ENCODE results near the gene UBTF.
A peak's percentile ranks its signal among the peaks of the same experiment; 100 is the strongest.

UBTF gene

DNA sequence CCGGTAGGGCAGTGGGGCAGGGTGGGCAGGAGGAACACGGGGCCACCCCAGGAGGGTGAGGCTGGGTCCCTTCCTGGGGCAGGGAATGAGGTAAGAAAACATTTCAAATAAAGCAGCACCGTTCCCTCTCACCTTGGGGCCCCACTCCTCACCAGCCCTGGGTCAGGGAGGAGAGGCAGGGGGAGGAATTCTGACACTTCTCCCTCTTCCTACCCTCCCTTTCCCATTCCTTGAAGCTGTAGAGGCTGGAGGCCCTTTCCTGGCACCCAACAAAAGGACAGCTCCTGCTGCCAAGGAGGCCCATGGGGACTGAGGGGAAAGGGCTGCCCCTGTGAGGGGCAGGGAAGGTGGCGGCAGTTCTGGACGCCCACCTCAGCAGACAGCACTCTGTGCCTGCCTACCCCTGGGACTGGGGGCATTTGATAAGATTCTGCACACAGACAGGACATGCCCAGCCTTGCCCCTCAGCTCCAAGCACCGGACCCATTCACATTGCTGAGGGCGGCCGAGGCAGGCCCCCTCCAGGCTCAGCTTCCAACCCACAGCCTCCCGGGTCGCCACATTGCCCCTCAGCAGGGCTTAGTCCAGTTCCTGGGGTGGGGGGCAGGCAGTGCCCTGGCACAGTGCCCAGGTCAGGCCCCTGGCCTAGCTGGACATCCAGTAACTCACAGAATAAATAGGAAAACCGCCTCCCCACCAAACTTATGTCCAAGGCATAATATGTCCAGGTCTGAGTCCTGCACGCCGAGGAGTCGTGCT is 26.0 kb downstream of the UBTF start:
- DNase-seq = no peak

DNA sequence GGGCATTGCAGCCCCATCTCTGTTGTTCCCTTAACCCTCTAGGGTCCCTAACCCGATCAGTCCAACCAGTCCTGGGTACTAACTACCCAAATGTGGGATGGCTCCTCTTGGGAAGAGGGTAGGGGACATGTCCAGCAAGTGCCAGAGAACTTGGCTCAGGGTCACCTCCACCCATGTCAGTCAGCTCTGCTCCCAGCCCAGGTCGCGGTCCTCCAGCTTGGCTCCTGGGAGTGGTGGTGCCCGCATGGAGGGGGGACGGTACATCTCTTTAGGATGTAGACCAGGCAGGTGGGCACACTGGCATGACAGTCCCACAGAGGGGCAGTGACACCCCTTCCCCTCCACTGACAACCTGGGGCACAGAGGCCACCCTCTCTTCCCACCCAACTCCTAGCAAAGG is 26.7 kb downstream of the UBTF start:
- DNase-seq = no peak

DNA sequence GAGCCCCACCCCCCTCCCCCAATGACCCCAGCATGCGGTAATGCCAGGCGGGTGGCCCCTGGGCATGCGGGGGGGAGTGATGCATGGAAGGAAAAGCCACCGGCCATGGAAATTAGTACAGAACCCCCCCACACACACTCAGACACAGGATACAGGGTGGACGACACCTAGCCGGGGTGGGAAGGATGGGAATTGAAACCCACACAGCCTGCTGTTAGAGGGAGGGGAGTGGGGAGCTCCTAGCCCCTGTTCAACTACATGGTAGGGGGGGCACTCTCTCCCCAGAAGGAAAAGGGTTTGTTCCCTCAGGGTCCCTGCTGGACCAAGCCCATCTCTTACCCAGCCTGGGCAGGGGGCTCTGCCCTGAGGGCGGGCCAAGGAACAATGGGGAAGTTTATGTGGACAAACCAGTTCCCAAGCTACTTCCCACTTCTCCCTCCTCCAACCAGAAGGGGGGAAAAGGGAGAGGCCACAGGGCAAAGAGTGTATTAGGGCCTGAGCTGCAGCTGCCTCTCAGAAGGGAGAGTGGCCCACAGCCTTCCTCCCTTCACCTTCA is 27.5 kb downstream of the UBTF start:
- DNase-seq = no peak

DNA sequence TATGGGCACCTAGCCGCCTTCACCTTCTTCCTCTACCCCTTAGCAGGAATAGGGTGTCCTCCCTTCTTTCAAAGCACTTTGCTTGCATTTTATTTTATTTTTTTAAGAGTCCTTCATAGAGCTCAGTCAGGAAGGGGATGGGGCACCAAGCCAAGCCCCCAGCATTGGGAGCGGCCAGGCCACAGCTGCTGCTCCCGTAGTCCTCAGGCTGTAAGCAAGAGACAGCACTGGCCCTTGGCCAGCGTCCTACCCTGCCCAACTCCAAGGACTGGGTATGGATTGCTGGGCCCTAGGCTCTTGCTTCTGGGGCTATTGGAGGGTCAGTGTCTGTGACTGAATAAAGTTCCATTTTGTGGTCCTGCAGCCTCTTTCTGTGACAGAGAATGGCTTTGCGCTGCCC is 28.1 kb downstream of the UBTF start:
- no peak for DNase-seq

DNA sequence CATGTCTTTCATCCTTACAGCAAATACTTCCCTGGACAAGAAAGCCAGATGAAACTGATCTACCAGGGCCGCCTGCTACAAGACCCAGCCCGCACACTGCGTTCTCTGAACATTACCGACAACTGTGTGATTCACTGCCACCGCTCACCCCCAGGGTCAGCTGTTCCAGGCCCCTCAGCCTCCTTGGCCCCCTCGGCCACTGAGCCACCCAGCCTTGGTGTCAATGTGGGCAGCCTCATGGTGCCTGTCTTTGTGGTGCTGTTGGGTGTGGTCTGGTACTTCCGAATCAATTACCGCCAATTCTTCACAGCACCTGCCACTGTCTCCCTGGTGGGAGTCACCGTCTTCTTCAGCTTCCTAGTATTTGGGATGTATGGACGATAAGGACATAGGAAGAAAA is 29.0 kb downstream of the UBTF start:
- no peak for DNase-seq

DNA sequence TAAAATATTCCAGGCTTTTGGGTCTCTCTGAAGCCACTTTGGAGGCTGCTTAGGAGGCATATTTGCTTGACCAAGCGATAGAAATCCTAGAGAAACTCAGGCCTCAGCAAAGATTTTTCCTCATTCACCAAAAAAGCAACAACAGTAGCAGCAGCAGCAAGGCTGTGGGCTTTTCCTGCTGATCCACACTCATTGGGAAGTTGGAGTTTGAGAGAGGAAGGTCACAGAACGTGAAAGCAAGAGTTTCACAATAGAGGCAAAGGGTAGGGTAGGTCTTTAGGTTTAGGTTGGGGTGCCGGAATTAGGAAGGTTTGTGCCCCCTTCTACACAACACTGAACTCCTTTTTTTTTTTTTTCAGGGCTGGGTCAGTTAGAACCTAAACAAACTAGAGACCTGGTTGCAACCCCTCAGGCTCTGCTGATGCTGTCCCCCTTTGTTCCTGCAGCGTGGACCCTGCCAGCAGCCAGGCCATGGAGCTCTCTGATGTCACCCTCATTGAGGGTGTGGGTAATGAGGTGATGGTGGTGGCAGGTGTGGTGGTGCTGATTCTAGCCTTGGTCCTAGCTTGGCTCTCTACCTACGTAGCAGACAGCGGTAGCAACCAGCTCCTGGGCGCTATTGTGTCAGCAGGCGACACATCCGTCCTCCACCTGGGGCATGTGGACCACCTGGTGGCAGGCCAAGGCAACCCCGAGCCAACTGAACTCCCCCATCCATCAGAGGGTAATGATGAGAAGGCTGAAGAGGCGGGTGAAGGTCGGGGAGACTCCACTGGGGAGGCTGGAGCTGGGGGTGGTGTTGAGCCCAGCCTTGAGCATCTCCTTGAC is 30.7 kb downstream of the UBTF start:
- no peak for DNase-seq

DNA sequence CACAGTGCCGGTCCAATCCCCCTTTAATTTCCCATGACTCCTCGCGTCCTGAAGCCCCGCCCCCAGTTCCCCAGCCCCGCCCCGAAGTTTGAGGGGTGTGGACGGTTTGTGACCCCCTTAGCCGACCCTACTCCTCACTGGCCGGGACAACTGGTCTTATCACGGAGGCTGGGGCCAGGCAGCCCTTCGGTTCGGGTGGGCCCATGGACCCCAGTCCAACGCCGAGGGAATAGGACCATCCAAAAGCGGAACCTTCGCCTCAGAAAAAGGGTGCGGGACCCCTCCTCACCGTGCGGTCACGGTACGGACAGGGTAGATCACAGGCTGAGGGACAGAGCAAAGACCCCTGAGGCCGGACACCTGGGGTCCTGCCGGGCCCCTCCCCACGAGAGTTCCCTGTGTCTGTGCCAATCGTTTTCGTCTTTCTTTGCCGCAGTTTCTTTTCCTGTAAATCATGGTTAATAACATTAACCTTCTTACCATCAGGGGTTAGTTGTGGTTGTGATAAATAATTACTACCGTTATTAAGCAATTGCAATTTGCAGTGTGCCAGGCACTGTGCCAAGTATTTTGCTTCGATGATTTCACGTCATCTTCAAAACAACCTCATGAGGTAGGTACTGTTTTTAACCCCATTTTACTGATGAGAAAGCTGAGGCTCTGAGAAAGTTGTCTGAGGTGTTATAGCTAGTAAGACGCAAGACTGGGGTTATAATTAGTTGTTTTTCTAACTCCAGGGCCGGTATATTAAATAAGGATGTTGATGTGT is 32.2 kb downstream of the UBTF start:
- DNase-seq = peak; percentile 30

DNA sequence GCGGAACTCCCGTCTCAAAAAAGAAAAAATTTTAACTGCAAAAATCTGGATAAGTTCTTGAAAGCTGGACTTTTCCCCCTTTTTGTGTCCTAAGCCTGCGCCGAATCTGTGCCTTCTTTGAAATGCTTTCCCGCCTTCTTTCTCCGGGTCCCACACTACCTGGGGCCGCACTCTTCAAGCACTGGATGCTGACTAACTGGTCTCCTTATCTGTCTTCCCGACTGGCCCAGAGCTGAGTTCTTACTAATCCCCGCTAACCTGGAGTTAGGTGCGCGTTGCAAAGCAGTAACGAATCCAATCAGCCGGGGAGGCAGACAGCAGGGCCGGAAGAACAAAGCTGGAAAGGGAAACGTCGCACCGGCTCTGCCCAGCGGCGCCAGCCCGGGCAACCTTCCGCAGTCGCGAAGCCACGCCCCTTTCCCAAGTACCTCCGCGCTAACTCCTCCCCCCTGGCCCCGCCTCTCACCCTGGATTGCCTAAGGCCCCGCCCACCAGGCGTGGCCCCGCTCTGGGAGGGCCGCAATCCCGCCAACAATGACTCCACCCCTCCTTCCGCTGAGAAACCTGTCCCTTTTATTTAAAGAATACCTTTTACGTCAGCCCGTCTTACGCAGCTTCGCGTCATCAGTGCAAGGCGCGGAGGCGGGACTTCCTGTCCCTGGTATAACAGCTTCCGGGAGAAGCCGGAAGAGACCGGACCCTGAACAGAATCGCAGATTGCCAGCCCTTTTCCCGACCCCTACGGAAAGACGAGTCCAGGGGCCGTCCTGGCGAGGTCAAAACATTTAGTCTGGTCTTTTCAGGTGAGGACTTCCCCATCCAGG is 33.0 kb downstream of the UBTF start, which contains the start of gene TMUB2:
Gene TMUB2, plus strand, starts transcription at position 666 of the 824 bp plus-strand sequence. CDS start 737 bp downstream, outside the sequence.
- DNase-seq = peak; percentile 99

DNA sequence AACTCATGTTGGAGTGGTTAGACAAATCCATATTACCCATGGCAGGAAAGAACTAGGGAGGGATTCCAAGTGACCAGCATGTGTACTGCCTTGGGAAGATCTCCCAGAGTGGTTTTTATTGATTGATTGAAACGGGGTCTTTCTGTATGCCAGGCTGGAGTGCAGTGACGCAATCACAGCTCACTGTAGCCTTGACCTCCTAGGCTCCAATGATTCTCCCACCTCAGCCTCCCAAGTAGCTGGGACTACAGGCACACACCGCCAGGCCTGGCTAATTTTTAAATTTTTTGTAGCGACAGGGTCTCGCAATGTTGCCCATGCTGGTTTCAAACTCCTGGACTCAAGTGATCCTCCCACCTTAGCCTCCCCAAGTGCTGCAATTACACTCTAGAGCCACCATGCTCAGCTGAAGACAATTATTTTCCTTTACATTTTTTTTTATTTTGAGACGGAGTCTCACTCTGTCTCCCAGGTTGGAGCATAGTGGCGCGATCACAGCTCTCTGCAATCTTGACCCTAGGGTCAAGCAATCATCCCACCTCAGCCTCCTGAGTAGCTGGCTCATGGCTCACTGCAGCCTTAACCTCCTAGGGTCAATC is 35.2 kb downstream of the UBTF start:
- DNase-seq = no peak

DNA sequence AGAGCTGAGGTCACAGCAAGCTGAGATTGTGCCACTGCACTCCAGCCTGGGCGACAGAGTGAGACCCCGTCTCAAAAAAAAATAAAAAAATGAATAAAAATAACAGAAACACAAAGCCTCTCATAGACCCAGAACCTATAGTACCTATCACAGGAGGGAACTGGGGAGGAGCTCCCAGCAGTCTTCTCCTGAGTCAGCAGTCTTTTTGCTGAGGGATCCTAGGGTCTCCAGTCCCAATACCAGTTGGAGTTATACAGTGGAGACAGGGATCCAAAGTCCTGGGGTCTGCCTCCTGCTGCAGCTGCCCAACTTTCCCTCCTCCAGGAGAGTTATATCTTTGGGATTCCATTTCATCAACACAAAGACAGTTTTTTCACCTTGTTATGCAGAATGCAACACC is 36.5 kb downstream of the UBTF start:
- no peak for DNase-seq

DNA sequence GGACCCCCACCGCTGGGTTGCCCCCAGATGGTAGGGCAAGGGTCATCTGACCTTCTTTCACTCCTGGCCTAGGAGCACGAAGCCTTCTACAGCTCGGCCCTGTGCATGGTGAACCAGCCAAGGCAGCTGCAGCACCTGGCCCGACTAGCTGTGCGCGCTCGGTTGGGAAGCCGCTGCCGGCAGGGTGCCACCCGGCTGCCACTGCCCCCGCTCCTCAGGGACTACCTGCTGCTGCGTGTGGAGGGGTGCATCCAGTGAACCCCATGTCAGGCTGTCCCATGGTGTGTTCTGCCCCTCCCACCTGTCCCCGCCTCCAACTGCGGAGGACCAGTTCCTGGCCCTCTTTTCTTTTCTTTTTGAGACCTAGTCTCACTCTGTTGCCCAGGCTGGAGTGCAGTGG is 41.3 kb downstream of the UBTF start:
- DNase-seq = no peak

DNA sequence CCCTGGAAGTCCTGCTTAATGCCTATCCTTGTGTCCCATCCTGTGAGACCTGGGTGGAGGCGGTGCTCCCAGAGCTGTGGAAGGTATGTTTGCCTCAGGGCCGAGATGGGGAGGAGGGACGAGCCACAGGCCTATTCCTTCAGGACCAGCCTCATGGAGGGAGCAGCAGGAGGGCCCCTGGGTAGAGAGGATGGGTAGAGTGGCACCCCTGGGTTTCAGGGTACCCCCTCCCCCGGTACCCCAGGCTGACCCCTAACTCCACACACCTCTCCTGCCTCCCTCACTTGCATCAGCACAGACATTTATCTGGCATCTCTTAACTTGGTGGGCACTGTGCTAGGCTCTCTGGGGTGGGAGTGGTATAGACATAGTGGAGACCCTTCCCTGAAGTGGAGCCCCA is 41.8 kb downstream of the UBTF start:
- DNase-seq = no peak

DNA sequence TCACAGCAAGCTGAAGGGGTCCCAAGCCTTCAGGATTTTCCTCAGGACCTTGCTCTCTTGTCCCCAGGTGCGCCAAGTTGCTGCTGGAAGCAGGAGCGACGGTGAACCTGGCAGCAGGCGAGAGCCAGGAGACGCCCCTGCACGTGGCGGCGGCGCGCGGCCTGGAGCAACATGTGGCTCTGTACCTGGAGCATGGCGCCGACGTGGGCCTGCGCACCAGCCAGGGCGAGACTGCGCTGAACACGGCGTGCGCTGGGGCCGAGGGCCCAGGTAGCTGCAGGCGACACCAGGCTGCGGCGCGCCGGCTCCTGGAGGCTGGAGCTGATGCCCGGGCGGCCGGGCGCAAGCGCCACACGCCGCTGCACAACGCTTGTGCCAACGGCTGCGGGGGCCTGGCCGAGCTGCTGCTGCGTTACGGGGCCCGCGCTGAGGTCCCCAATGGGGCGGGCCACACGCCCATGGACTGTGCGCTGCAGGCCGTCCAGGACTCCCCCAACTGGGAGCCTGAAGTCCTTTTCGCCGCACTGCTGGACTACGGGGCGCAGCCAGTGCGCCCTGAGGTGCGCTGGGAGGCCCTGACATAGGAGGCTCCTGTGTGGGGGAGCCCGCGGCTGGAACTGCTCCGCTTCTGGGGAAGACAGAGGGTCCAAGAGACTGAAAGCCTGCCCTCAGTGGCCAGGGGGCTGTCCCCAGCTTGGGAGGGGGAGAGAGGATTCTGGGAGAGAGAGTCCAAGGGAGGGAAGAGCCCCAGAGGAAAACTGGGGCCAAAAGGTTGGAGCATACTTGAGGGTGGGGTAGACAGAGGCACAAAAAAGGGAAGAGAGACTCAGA is 42.6 kb downstream of the UBTF start:
- no peak for DNase-seq

DNA sequence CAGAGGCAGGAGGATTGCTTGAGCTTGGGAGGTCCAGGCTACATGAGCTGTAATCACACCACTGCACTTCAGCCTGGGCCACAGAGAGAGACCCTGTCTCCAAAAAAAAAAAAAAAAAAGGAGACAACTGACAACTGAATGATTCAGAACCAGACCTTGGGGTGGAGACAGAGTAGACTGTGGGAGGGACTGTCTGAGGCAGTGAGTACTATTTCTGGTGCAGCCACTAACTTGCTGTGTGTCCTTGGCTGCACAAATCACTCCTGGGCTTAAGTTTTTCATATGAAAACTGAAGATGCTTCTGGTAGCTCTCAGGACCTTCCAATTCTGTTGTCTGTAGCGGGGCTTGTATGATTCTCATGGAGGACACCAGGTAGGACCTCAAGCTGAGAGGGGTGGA is 43.2 kb downstream of the UBTF start:
- DNase-seq = no peak

DNA sequence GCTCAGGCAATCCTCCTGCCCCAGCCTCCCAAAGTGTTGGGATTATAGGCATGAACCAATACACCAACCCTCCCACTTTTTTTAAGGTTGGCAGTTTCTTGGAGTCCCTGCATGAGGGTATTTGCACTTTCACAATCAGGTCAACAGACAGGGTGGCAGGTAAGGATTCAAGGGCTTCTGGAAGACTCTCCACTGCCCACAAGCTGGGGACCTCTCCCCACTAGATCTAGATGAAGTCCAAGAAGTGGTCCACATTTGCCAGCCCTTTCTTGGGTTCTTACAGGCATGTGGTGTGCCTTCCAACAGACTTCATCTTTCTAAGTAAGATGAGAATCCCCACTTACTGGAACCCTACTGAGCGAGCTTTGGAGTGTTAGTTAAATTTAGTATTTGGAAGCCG is 45.0 kb downstream of the UBTF start:
- no peak for DNase-seq

DNA sequence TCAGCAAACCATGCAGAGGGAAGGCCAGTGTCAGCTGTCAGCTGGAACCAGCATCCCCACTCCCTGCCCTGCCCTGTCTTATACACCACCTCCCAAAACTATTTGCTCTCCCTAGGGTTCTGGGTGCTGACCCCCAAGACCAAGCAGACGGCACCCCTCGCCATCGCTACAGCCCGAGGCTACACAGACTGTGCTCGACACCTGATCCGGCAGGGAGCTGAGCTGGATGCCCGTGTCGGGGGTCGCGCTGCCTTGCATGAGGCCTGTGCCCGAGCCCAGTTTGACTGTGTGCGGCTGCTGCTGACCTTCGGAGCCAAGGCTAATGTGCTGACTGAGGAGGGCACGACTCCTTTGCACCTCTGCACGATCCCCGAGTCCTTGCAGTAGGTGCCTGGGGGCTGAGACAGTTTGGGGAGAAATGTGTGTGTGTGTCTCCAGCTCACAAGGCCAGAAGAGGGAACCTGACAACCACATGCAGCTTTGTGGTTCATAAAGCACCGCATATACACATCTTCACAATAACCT is 47.5 kb downstream of the UBTF start:
- DNase-seq = no peak

DNA sequence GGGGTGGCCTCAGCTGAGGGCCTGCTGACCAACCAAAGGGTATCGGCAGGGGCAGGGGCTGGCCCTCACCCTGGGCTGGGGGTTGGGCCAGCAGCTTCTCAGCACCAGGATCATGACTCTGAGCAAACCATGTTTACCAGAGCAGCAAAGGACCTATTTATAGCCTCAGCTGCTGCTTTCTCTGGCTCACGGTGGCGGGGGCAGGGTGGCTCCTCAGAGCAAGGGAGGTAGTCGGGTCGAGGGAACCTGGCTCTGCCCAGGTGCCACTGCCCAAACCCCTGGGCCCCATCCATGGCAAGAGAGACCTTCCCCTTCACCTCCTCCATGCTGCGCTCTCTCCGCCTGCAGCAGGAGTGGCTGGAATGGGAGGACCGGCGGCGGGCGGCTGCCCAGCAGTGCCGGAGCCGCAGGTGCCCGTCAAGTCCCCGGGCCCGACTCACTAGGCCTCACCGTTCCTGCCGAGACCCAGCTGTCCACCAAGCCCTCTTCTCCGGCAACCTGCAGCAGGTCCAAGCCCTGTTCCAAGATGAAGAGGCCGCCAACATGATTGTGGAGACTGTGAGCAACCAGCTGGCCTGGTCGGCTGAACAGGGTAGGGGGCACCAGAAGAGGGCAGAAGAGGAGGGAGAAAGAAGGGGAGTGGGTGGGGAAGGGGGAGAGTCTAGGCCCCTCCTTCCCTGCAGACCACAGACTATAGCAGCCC is 48.8 kb downstream of the UBTF start, which contains the start of gene ASB16:
Gene ASB16, plus strand, starts transcription at position 206 of the 703 bp plus-strand sequence. Its CDS starts 86 bp downstream, at position 292.
- peak; percentile 27 for DNase-seq

DNA sequence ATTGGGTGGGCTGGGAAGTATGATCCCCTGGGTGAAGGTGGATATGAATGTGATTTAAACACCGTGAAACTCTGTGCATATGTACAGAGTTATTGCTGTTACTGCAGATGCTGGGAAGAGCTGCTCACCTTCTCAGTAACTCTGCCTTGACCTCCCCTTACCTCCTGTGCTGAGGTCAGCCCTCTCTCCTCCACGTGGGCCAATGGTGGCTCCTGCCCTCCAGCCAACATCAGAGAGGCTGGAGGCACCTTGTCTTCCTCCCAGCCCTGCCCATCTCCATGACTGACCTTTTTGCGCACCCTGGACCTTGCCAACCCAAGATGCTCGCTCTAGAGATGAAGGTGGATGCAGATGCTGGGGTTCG is 49.4 kb downstream of the UBTF start:
- DNase-seq = no peak

DNA sequence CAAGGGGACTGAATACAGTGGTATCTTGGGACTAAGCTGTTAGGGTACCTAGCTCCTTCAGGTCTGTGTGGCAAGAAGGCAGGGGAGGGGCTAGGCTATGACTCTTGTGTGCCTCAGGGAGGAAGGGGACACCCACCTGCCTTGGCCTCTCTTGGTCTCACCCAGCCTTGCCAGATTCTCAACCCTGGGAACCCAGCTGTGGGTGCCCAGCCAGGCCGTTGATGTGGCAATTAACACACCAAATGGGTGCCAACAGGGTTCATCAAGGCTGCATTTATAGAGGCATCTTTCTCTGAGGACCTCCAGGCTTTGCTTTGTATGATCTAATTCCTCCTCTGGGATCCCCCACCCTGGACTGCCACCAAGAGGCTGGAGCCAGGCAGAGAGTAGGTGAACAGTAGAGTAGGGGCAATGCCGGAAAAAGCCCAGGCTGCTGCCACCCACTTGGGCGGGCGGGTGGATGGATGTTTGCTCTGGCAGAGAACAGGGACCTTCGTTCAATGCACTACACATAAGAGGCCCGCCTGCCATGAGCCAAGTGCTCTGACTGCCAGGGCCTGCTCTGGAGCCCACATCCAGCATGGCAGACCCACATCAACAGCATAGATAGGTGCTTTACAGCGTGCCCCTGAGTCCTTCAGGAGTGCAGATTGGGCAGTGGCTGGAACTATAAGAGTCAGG is 52.2 kb downstream of the UBTF start:
- DNase-seq = no peak

Measured in fibroblast of skin of right quadriceps (primary cell).